NB4 (cell line): ENCODE measurements around the gene UBE2Q1.

Source experiments
- DNase-seq: peaks from one replicate; pipeline ENCODE4 v3.0.0; 2010; ENCODE audit warnings: low read depth
- H3K4me3 ChIP-seq: one replicate; pipeline ENCODE4 v1.5.1; 2011; ENCODE audit warnings: mild to moderate bottlenecking, low read depth, low read length, moderate library complexity
- CTCF ChIP-seq: IDR thresholded peaks from one replicate; pipeline ENCODE4 v1.5.1; 2012; ENCODE audit warnings: low read depth, low read length
- MYC ChIP-seq: IDR thresholded peaks from 2 replicates; pipeline ENCODE4 v1.6.1; 2011; ENCODE audit warnings: low read depth, low read length
- POLR2A ChIP-seq: IDR thresholded peaks from 2 replicates; pipeline ENCODE4 v1.6.1; 2011; ENCODE audit warnings: mild to moderate bottlenecking; ENCODE audit not compliant: insufficient read length; ENCODE audit errors: extremely low read depth
- TF ChIP-seq, protein P1 (sequence below): IDR thresholded peaks from 2 replicates; pipeline ENCODE4 v1.6.1; 2011; ENCODE audit warnings: low read depth, low read length

UBE2Q1 gene

GRCh38 chr1:154583773-154584172 is 25.3 kb upstream of the UBE2Q1 start:
- TF ChIP-seq CTCF (no peak), MYC (no peak), POLR2A (no peak)
- TF ChIP-seq, protein P1, sequence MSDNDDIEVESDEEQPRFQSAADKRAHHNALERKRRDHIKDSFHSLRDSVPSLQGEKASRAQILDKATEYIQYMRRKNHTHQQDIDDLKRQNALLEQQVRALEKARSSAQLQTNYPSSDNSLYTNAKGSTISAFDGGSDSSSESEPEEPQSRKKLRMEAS: no peak
- no peak overlapping the region for H3K4me3 ChIP-seq
- no peak for DNase-seq

GRCh38 chr1:154582885-154583284 is 24.4 kb upstream of the UBE2Q1 start:
- no peak for DNase-seq
- H3K4me3 ChIP-seq: no peak overlapping the region
- TF ChIP-seq, protein P1: no peak
- no peak for TF ChIP-seq MYC
- no peak for TF ChIP-seq CTCF
- no peak for TF ChIP-seq POLR2A

- no peak for DNase-seq
Observed at GRCh38 chr1:154581766-154582165, 23.3 kb upstream of the UBE2Q1 start.

DNA sequence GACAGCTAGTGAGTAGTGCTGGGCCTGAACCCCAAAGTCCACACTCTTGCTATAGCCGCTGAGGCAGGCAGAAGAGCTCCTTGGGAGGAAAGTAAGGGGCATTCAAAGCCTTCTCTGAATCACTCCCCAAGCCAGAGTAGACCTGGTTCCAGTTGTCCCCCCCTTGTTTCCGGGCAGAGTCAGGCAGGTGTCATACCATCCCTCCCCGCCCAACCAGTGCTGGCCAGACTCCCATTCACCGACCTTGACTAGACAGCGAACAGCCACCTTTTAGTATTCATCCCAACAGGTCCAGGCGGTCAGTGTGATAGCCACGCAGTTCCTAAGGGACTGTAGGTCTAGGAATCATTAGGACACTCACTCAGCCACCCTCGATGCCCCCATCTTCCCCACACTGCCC is 20.9 kb upstream of the UBE2Q1 start:
- no peak for TF ChIP-seq POLR2A
- TF ChIP-seq CTCF: no peak
- no peak for TF ChIP-seq MYC
- TF ChIP-seq, protein P1: no peak
- no peak overlapping the region for H3K4me3 ChIP-seq

More at GRCh38 chr1:154581766-154582165, 23.3 kb upstream of the UBE2Q1 start:
- no peak overlapping the region for H3K4me3 ChIP-seq
- no peak for TF ChIP-seq CTCF
- no peak for TF ChIP-seq MYC

DNA sequence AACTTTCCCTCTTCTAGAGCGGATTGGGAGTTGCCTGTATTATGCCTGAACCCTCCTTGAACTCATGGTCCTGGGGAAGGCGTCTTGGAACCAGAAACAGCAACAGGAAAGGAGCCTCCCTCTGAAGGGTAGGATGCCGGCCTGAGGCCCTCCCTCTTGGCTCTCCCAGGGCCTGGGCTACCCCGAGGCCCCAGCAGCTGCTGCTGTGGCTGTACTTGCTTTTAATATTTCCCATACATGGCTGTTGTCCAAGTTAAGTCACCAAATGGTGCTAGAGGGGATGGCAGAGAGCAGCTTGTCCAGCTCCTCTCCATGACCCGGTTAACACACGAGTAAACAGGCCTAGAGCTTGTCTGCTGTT is 19.6 kb upstream of the UBE2Q1 start:
- no peak overlapping the region for H3K4me3 ChIP-seq
- TF ChIP-seq POLR2A (no peak), MYC (no peak), CTCF (no peak)
- TF ChIP-seq, protein P1: no peak
- no peak for DNase-seq

More for the DNA sequence above, 20.9 kb upstream of the UBE2Q1 start:
- DNase-seq: no peak

DNA sequence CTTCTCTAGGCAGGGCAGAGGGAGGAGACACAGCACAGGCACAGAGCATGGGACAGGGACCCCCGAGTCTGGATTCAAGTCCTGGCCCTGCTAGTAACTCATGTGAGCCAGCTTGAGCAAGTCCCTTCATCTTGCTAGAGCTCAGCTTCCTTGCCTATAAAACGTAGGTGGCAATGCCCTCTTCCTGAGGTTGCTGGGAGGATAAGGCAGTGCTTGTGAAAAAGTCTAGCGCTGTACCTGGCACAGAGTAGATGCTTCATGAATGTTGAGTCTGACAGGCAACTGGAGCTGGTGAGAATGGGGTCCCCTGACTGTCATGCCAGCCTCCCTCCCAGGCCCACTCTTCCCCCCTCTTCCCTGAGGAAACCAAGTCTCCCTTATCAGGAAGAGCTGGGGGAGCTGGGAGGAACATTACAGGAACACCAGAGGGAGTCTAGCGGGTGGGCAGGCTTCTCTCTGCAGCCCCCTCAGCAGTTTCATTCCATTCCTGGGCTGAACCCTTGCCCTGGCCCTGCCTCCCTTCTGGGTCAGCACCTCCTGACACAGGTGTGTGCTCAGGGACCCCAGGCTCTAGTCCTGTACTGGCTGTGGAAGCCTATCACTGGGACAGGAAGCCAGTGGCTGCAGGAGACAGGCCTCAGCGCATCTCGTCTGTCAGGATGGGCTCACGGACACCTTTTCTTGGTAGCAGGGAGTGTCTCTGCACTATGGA is 19.0 kb upstream of the UBE2Q1 start:
- TF ChIP-seq, protein P1: no peak
- TF ChIP-seq POLR2A: no peak
- no peak for TF ChIP-seq CTCF
- no peak for TF ChIP-seq MYC
- no peak overlapping the region for H3K4me3 ChIP-seq
- DNase-seq: no peak
